GM12878 (cell line): Measurements from ENCODE around the gene MTHFR. TPM values are rescaled to one million over a fixed set of nuclear protein-coding genes. Genes with fewer than 3 reads are reported as not detected.

Source experiments
- ATAC-seq: fragments of 200-7000 bp; cut with Tn5 transposase; 3 replicates; pipeline ENCODE4 v1.9.1; 2020; ENCODE audit warnings: mild to moderate bottlenecking, moderate library complexity
- BruUV-seq: library from RNA; stranded (reverse); fragments of 400-500 nt; replicated peaks from 2 replicates; lab custom pipeline; 2021; lab: Mats Ljungman, UMichigan
- CTCF ChIA-PET: fragments of 300-600 bp; sonication (Branson Sonifier 250); formaldehyde crosslinking; extraction: SDS; loops from one replicate; lab custom pipeline; 2021; ENCODE audit warnings: inconsistent platforms; lab: Yijun Ruan, JAX
- POLR2A ChIA-PET: fragments of 350-600 bp; formaldehyde crosslinking; extraction: SDS; loops from one replicate; lab custom pipeline; 2021; ENCODE audit warnings: inconsistent platforms; lab: Charles Lee
- RAD21 ChIA-PET: fragments of 300-600 bp; sonication (Branson Sonifier 250); formaldehyde crosslinking; loops from one replicate; lab custom pipeline; 2023; ENCODE audit warnings: antibody characterized with exemption; ENCODE audit not compliant: unreplicated experiment; lab: Charles Lee
- SMC1A ChIA-PET: fragments of 300-600 bp; sonication (Branson Sonifier 250); formaldehyde crosslinking; loops from one replicate; lab custom pipeline; 2023; ENCODE audit not compliant: unreplicated experiment, uncharacterized antibody; lab: Charles Lee
- DNase-seq: peaks from one replicate; pipeline ENCODE4 v3.0.0-alpha.2; 2011; ENCODE audit warnings: low read depth, low spot score
- FAIRE-seq: peaks from 3 replicates; lab custom pipeline; 2011; peaks lifted over from hg19 to GRCh38; lab: Jason Lieb, UNC
- H2AFZ ChIP-seq: 2 replicates; pipeline ENCODE4 v1.6.0; 2011; ENCODE audit warnings: low read depth, low read length, control low read depth; ENCODE audit not compliant: control insufficient read depth
- H3K27ac ChIP-seq: 2 replicates; pipeline ENCODE4 v1.5.1; 2011; ENCODE audit warnings: control low read depth; ENCODE audit not compliant: control insufficient read depth, insufficient read depth
- H3K27me3 ChIP-seq, 2 experiments: replicated peaks in 1 of 2; 2 replicates each; pipeline versions ENCODE4 v1.6.0 to v1.6.1; 2011; ENCODE audit warnings: low read length in 1 of 2; ENCODE audit not compliant: control insufficient read depth in 2 of 2, insufficient read depth in 2 of 2
- H3K36me3 ChIP-seq, 2 experiments: 2 replicates each; pipeline ENCODE4 v1.5.1; 2011; ENCODE audit warnings: low read length in 1 of 2; ENCODE audit not compliant: control insufficient read depth in 2 of 2, insufficient read depth in 2 of 2
- H3K4me1 ChIP-seq: 2 replicates; pipeline ENCODE4 v1.6.1; 2011; ENCODE audit warnings: mild to moderate bottlenecking, low read length, moderate library complexity, mixed read lengths; ENCODE audit not compliant: control insufficient read depth, insufficient read depth
- H3K4me2 ChIP-seq: 2 replicates; pipeline ENCODE4 v1.6.0; 2011; ENCODE audit warnings: control low read depth; ENCODE audit not compliant: control insufficient read depth, insufficient read depth
- H3K4me3 ChIP-seq: fragments of 200-600 bp; sonication (generic); 2 replicates; pipeline ENCODE4 v1.5.1; 2016
- H3K79me2 ChIP-seq: 2 replicates; pipeline ENCODE4 v1.6.0; 2011; ENCODE audit warnings: low read length; ENCODE audit not compliant: control insufficient read depth, insufficient read depth
- H3K9ac ChIP-seq: 2 replicates; pipeline ENCODE4 v1.8.0; 2011; ENCODE audit warnings: low read length, control low read depth, mixed read lengths; ENCODE audit not compliant: control insufficient read depth, insufficient read depth
- H3K9me3 ChIP-seq: replicated peaks from 3 replicates; pipeline ENCODE4 v1.5.1; 2011; ENCODE audit warnings: mild to moderate bottlenecking, low read length; ENCODE audit not compliant: control insufficient read depth, insufficient read depth
- H4K20me1 ChIP-seq: 2 replicates; pipeline ENCODE4 v1.6.0; 2011; ENCODE audit not compliant: control insufficient read depth, insufficient read depth
- JUND ChIP-seq: IDR thresholded peaks from 2 replicates; pipeline ENCODE4 v1.6.1; 2012; ENCODE audit warnings: low read depth, mild to moderate bottlenecking, low read length, improper control_type of control experiment, moderate library complexity
- NBN ChIP-seq: fragments of 450-650 bp; IDR thresholded peaks from 2 replicates; pipeline ENCODE4 v1.6.1; 2016
- POLR2A ChIP-seq: IDR thresholded peaks from 2 replicates; pipeline ENCODE4 v1.6.1; 2011; ENCODE audit warnings: low read depth, mild to moderate bottlenecking, low read length
- WGBS: methylation state at CpG from one replicate; pipeline ENCODE4 v1.1.6; 2016; ENCODE audit warnings: low lambda C conversion rate; ENCODE audit not compliant: insufficient replicate concordance, insufficient coverage; ENCODE audit errors: missing lambda C conversion rate; 5-methylcytosine and 5-hydroxymethylcytosine counted together
- in situ Hi-C: fragments of 300-500 bp; cut with MboI; formaldehyde crosslinking; loops from 9 replicates; pipeline ENCODE4 v1.14.3; 2018; ENCODE audit warnings: mixed read lengths
- intact Hi-C: fragments of 100-400 bp; cut with micrococcal nuclease; formaldehyde crosslinking; loops from one replicate; pipeline ENCODE4 v1.14.2; 2022; ENCODE audit not compliant: unreplicated experiment
- polyA plus RNA-seq, 11 experiments: library from polyadenylated mRNA; depleted of rRNA in 4 of 11; unstranded in 6 of 11; stranded (reverse) in 5 of 11; fragments of >200 nt; fragmentation: Nextera tagmentation in 4 of 11; fragmentation: Illumina TruSeq in 1 of 11; extraction: Ambion mirVana in 4 of 11; extraction: Trizol in 1 of 11; gene quantifications; 1 replicate in 1 of 11; 2 replicates in 10 of 11; pipeline versions ENCODE4 v1.2.1 to v1.2.3, GENCODE V29; 2011 to 2016; ENCODE audit warnings: inconsistent platforms in 2 of 11, missing spikeins in 2 of 11, low read depth in 1 of 11
- total RNA-seq, 4 experiments: library from RNA; depleted of rRNA in 3 of 4; stranded (reverse); fragments of >200 nt in 3 of 4; fragmentation: Illumina TruSeq in 1 of 4; extraction: Trizol in 1 of 4; gene quantifications; 2 replicates each; pipeline versions ENCODE4 v1.2.1 to v1.2.3, GENCODE V29; 2013 to 2021

MTHFR gene
- total and polyA plus RNA-seq, 10 of the 15 experiments (the other 5 are each of a cell fraction or from before 2014, with no cell fraction given): 1.0 to 16.8 (median 9.4) TPM

DNA sequence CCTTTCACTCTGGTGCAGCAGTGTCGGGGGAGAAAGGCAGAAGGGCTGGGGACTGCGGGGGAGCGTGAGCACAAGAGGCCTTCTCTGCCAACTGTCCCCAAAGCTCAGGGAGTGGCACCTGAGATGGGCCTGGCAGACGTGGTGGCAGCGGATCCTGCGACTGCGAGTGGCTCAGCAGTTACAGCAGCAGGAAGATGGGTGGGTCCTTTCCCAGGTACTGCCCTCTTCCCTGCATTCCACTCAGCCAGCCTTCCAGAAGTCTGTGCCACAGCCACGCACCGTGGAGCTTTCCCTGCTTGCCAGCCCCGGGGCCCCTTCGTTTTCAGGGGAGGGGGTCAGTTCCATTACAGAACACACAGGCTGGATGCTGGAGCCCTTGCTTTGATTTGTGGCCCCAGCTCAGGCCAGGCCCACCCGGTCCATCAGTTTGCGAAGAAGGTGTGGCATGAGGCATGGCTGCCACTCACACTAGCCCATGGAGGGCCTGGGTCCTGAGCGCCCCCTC is 17.2 kb downstream of the MTHFR start:
- in situ Hi-C loops (no loop called here), intact Hi-C loops (loop anchor here (5.0 kb wide), 1 partner anchor 104 kb away; no protein-coding TSS in a partner anchor)
- H3K4me2 ChIP-seq: no peak overlapping the region
- H3K36me3 ChIP-seq: no peaks in the 10 kb centered on the region
- H3K79me2 ChIP-seq: no peaks in the 10 kb centered on the region
- H2AFZ ChIP-seq: no peak overlapping the region
- H3K27ac ChIP-seq: no peak overlapping the region
- peaks cover 2% of the 10 kb centered on the region; the same call in 1 of the 2 replicates for H3K4me1 ChIP-seq
- no peak overlapping the region for H3K9ac ChIP-seq
- 92% methylated on average over 14 of the region's 14 CpGs for WGBS
- RAD21 ChIA-PET: interaction anchor here (0.7 kb wide), 1 partner anchor 18 kb away, joined by 3 read pairs; no protein-coding TSS in a partner anchor
- CTCF ChIA-PET: interaction anchor here (4.9 kb wide), 1 partner anchor 9 kb away, joined by 24 read pairs; no protein-coding TSS in a partner anchor
- H3K9me3 ChIP-seq: no peaks in the 10 kb centered on the region
- BruUV-seq: no TSS peak
- H4K20me1 ChIP-seq: no peaks in the 10 kb centered on the region
- POLR2A ChIA-PET: interaction anchor here (0.6 kb wide), 1 partner anchor 23 kb away, joined by 4 read pairs; no protein-coding TSS in a partner anchor
- ATAC-seq: no peak
- no peaks in the 10 kb centered on the region for H3K27me3 ChIP-seq
- peak; percentile 29; the same call in 1 of the 2 replicates for TF ChIP-seq POLR2A
- no peak for TF ChIP-seq NBN
- TF ChIP-seq, all 136 proteins: peak for 1
- FAIRE-seq (no peak), DNase-seq (no peak)
- SMC1A ChIA-PET: interaction anchor here (1.0 kb wide), 1 partner anchor 26 kb away, joined by 3 read pairs; no protein-coding TSS in a partner anchor
- H3K4me3 ChIP-seq: no peak overlapping the region

DNA sequence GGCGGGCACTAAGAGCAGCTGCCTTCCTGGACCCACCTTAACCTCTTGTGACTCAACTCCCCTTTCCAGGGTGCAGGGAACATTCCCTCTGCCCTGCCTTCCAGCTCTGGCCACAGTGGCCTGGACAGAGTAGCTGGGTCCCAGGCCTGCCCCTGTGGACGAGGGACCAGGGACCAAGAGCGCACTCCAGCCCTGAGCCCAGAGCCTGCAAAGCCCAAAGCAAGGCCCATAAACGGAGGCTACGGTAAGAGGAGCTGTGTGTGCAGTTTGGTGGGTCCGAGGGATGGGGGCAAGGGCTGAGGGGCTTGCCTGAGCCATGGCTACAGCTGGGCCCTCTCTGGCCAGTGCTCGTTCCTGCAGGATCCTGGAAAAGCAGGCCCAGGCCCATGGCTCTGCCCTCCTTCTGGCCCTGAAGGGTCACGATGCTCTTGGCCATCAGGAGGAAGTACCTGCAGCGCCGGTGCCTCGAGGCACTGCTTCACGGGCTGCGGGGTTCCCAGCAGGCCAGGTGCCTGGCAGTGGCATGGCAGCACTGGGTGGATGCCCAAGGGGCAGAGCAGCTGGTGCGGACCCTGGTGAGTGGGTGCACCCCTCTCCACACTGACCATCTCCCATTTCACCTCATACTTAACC is 17.8 kb downstream of the MTHFR start:
- in situ Hi-C loops: no loop called here
- no peaks in the 10 kb centered on the region for H3K79me2 ChIP-seq
- H3K4me1 ChIP-seq: peaks cover 4% of the 10 kb centered on the region; the same call in 1 of the 2 replicates
- H3K4me2 ChIP-seq: no peak overlapping the region
- H3K36me3 ChIP-seq: no peaks in the 10 kb centered on the region
- ChIA-PET RAD21 (no interaction called here), SMC1A (no interaction called here), CTCF (interaction anchor here (4.9 kb wide), 1 partner anchor 9 kb away, joined by 24 read pairs; no protein-coding TSS in a partner anchor)
- no peak overlapping the region for H2AFZ ChIP-seq
- no peaks in the 10 kb centered on the region for H4K20me1 ChIP-seq
- no peak overlapping the region for H3K27ac ChIP-seq
- WGBS: 86% methylated on average over 14 of the region's 14 CpGs
- no peaks in the 10 kb centered on the region for H3K9me3 ChIP-seq
- BruUV-seq: no TSS peak
- no peak for ATAC-seq
- no peak for DNase-seq
- H3K27me3 ChIP-seq: no peaks in the 10 kb centered on the region
- no peak overlapping the region for H3K4me3 ChIP-seq
- H3K9ac ChIP-seq: no peak overlapping the region
- intact Hi-C loops: loop anchor here (5.0 kb wide), 1 partner anchor 104 kb away; no protein-coding TSS in a partner anchor
- TF ChIP-seq JUND (no peak), POLR2A (peak; percentile 5)
- TF ChIP-seq, all 136 proteins: peak for 1
- FAIRE-seq: no peak
- POLR2A ChIA-PET: no interaction called here
